PC-3 (cell line): ENCODE results near the gene SPATC1L.

Source experiments
- EZH2 ChIP-seq: fragments of 300-600 bp; sonication (generic); IDR thresholded peaks from one replicate; pipeline ENCODE4 v1.6.1; 2017; ENCODE audit warnings: antibody characterized with exemption, mild to moderate bottlenecking, low read length; ENCODE audit not compliant: unreplicated experiment
- EZH2phosphoT487 ChIP-seq: fragments of 300-600 bp; sonication (generic); IDR thresholded peaks from 2 replicates; pipeline ENCODE4 v1.6.1; 2018; ENCODE audit warnings: mild to moderate bottlenecking, antibody characterized with exemption, low read length, borderline replicate concordance
- TF ChIP-seq, protein P1 (sequence below): fragments of 300-600 bp; sonication (generic); conservative IDR thresholded peaks from 2 replicates; pipeline ENCODE4 v1.5.1; 2017; ENCODE audit warnings: antibody characterized with exemption, low read depth, mild to moderate bottlenecking, low read length

DNA sequence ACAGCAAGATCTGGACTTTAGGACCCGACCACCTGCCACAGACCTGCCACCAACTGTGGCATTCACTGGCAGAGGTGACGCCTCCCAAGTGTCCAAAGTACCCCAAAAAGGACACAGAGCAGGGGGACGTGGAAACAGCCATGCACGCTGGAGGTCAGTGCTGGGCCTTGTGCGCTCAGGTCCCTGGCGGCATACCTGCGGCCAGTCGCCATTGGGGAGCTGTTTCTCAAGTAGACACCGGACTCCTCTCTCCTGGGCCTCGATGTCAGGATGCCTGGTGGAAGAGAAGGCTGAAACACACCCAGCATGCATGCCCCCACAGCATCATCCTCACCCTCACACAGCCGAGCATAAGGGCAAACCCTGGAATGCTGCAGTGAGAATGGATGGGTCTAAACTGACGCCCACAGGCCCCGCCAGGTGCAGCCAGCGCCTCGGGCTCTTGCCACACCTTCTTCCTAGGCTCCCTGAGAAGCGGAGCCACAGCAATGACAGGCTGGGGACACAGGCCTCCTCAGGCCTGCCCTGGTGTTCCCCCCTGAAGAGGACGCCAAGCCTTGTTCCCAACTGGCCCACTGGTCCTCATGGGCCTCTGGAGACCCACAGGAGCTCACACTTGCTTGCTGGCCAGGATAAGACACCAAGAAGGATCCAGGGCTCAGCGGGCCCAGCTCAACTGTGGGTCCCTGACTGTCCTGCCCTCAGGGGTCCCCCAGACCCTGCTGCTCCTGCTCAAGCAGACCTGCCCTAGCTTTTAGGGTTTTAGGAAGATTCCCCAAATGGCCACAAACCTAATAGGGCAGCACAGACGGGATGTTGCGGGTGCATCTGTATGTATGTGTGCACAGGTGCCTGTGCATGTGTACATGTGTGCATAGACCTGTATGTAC lies 7.7 kb upstream of the SPATC1L start:
- TF ChIP-seq, protein P1, sequence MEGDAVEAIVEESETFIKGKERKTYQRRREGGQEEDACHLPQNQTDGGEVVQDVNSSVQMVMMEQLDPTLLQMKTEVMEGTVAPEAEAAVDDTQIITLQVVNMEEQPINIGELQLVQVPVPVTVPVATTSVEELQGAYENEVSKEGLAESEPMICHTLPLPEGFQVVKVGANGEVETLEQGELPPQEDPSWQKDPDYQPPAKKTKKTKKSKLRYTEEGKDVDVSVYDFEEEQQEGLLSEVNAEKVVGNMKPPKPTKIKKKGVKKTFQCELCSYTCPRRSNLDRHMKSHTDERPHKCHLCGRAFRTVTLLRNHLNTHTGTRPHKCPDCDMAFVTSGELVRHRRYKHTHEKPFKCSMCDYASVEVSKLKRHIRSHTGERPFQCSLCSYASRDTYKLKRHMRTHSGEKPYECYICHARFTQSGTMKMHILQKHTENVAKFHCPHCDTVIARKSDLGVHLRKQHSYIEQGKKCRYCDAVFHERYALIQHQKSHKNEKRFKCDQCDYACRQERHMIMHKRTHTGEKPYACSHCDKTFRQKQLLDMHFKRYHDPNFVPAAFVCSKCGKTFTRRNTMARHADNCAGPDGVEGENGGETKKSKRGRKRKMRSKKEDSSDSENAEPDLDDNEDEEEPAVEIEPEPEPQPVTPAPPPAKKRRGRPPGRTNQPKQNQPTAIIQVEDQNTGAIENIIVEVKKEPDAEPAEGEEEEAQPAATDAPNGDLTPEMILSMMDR: no peak
- no peak for TF ChIP-seq EZH2
- TF ChIP-seq EZH2phosphoT487: no peak
